Measurements from ENCODE around the gene TMEM131. TPM values are rescaled to one million over a fixed set of nuclear protein-coding genes. Genes with fewer than 3 reads are reported as not detected.

Gene TMEM131
- total RNA-seq, 2 donors from 2014 or later = 20.7 to 21.8 TPM

DNA sequence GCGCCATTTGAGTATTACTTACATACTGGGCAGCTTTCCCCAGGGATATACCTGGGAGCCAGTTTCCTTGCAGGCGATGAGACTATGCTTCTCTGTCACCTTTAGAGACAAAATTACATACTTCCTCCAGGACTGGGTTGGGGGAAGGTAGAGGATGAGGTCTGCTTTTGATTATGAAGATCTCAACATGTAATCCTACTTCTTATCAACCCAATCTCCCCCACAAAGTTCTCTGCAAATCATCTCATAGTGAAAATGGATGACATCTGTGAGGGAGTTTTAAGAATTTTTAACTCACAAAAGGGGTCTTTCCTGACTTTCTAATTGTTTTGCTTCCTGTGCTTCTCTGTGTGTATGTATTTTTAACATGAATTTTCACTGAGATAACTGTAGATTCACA lies 81.9 kb downstream of the TMEM131 start:
- Histone ChIP-seq H3K4me1 (peaks cover 0 to 5% of the 10 kb centered on the region in 2 donors), H3K36me3 (no peaks in the 10 kb centered on the region), H3K4me3 (no peak overlapping the region), H3K27me3 (no peaks in the 10 kb centered on the region), H3K27ac (no peak overlapping the region), H3K9me3 (no peaks in the 10 kb centered on the region)
- TF ChIP-seq, protein P1, sequence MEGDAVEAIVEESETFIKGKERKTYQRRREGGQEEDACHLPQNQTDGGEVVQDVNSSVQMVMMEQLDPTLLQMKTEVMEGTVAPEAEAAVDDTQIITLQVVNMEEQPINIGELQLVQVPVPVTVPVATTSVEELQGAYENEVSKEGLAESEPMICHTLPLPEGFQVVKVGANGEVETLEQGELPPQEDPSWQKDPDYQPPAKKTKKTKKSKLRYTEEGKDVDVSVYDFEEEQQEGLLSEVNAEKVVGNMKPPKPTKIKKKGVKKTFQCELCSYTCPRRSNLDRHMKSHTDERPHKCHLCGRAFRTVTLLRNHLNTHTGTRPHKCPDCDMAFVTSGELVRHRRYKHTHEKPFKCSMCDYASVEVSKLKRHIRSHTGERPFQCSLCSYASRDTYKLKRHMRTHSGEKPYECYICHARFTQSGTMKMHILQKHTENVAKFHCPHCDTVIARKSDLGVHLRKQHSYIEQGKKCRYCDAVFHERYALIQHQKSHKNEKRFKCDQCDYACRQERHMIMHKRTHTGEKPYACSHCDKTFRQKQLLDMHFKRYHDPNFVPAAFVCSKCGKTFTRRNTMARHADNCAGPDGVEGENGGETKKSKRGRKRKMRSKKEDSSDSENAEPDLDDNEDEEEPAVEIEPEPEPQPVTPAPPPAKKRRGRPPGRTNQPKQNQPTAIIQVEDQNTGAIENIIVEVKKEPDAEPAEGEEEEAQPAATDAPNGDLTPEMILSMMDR (IDR thresholded peaks at IDR 0.05) = no peak
- no peak for DNase-seq (ENCODE audit: low spot score)

GRCh38 chr2:97911922-97912575 lies 83.7 kb downstream of the TMEM131 start:
- TF ChIP-seq, protein P1 (IDR thresholded peaks at IDR 0.05) = no peak
- Histone ChIP-seq H3K4me1 (peaks cover 0 to 5% of the 10 kb centered on the region in 2 donors), H3K36me3 (no peaks in the 10 kb centered on the region), H3K4me3 (no peak overlapping the region), H3K27ac (no peak overlapping the region), H3K27me3 (no peaks in the 10 kb centered on the region), H3K9me3 (no peaks in the 10 kb centered on the region)
- DNase-seq (ENCODE audit: low spot score) = no peak

DNA sequence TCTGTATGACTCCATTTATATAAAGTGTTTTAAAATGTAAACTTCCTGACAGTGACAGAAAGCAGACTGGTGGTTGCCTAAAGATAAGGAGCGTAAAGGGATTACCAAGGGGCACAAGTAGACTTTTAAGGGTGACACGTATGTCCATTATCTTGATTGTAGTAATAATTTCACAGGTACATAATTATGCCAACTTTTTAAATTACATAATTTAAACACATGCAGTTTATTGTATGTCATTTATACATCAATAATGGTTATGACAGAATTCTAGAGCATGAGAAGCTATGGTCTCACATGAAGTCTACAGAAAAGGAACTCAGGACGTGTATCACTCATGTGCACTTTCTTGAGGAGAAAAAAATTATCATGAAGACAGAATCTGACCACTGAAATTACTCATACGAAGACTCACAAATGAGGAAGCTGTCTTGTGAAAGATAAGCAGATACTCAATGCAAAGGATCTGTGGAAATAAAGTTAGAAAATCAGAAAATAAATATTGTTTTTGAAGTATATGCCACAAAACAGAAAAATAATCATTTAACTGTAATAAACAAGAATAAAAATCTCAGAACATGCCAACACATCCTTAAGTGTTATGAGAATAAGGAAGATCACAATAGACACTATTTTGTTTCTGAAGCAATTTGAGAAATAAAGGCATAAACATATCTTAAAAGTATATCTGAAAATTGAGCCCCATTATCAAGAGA lies 84.4 kb downstream of the TMEM131 start:
- H3K9me3 ChIP-seq = no peaks in the 10 kb centered on the region
- TF ChIP-seq, protein P1 (IDR thresholded peaks at IDR 0.05) = no peak
- peaks cover 0 to 3% of the 10 kb centered on the region in 2 donors for H3K4me1 ChIP-seq
- H3K36me3 ChIP-seq = no peaks in the 10 kb centered on the region
- H3K27ac ChIP-seq = no peak overlapping the region
- H3K4me3 ChIP-seq = no peak overlapping the region
- no peak for DNase-seq (ENCODE audit: low spot score)
- H3K27me3 ChIP-seq = no peaks in the 10 kb centered on the region

DNA sequence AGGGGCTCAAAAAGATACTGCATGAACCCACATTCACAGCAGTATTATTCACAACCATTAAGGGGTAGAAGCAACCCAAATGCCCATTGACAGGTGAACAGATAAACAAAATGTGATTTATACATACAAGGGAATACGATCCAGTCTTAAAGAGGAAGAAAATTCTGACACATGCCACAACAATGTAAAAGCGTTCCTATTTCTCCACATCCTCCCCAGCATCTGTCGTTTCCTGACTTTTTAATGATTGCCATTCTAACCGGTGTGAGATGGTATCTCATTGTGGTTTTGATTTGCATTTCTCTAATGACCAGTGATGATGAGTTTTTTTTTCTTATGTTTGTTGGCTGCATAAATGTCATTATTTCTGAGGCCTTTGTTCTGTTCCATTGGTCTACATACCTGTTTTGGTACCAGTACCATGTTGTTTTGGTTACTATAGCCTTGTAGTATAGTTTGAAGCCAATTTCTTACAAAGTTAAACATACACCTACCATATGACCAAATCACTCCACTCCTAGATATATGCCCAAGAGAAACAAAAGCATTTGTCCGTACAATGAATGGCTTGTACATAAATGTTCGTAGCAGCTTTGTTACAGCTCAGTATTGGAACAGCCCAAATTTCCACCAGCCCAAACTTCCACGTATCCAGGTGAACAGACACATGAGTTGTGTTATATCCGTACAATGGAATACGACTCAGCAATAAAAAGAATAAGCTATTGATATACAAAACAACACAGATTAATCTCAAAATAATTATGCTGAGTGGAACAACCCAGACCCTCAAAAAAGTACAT lies 85.1 kb downstream of the TMEM131 start:
- TF ChIP-seq, protein P1 (IDR thresholded peaks at IDR 0.05) = no peak
- H3K4me1 ChIP-seq = no peaks in the 10 kb centered on the region
- H3K27ac ChIP-seq = no peak overlapping the region
- no peak for DNase-seq (ENCODE audit: low spot score)
- H3K9me3 ChIP-seq = no peaks in the 10 kb centered on the region
- H3K27me3 ChIP-seq = no peaks in the 10 kb centered on the region
- no peaks in the 10 kb centered on the region for H3K36me3 ChIP-seq
- no peak overlapping the region for H3K4me3 ChIP-seq

DNA sequence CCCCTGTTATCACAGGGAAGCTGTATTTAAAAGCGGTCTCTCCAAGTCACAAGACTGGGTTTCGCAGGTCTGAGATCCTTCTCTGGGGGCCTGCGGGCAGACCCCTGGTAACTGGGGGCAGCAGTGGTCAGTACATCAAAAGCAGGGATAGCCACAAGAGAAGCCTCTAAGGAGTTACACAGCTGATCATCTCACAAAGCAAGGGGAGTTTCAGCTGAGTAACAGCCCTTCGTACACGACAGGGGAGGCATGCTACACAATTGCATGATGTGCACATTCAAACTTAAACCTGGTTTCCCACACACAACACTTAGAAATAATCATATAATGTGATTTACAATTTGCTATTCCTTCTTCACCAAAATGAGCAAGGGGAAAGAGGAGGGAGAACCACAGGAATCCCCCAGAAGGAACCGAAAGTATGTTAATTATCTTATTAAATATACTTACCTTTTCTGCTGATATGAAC lies 87.5 kb downstream of the TMEM131 start:
- H3K27me3 ChIP-seq = no peaks in the 10 kb centered on the region
- no peaks in the 10 kb centered on the region for H3K9me3 ChIP-seq
- no peak overlapping the region for H3K27ac ChIP-seq
- no peak for DNase-seq (ENCODE audit: low spot score)
- H3K4me1 ChIP-seq = no peaks in the 10 kb centered on the region
- no peak overlapping the region for H3K4me3 ChIP-seq
- no peaks in the 10 kb centered on the region for H3K36me3 ChIP-seq
- TF ChIP-seq, protein P1 (IDR thresholded peaks at IDR 0.05) = no peak
